Neuronal stem cell (in vitro differentiated cells): ENCODE results near the gene EPHA10.

Source experiments
- DNase-seq: peaks from one replicate; pipeline ENCODE4 v3.0.0-alpha.2; 2013; ENCODE audit warnings: low spot score
- H2AFZ ChIP-seq: one replicate; pipeline ENCODE4 v1.6.1; 2013; ENCODE audit warnings: mild to moderate bottlenecking, low read length, inconsistent platforms
- H2AK5ac ChIP-seq: 2 replicates; pipeline ENCODE4 v1.6.1; 2013; ENCODE audit warnings: low read depth, mild to moderate bottlenecking, inconsistent platforms, low read length, moderate library complexity, mixed read lengths
- H2BK120ac ChIP-seq: 2 replicates; pipeline ENCODE4 v1.6.1; 2013; ENCODE audit warnings: low read depth, mild to moderate bottlenecking, inconsistent platforms, low read length, moderate library complexity, mixed read lengths
- H2BK12ac ChIP-seq: one replicate; pipeline ENCODE4 v1.6.1; 2013; ENCODE audit warnings: low read length, inconsistent platforms
- H2BK15ac ChIP-seq: 2 replicates; pipeline ENCODE4 v1.6.1; 2013; ENCODE audit warnings: mild to moderate bottlenecking, low read length, inconsistent platforms, mixed read lengths
- H2BK5ac ChIP-seq: one replicate; pipeline ENCODE4 v1.6.1; 2013; ENCODE audit warnings: inconsistent platforms, mild to moderate bottlenecking, low read length, moderate library complexity
- H3K14ac ChIP-seq: one replicate; pipeline ENCODE4 v1.6.1; 2013; ENCODE audit warnings: low read length, inconsistent platforms
- H3K18ac ChIP-seq: 2 replicates; pipeline ENCODE4 v1.6.1; 2013; ENCODE audit warnings: low read length, inconsistent platforms
- H3K23ac ChIP-seq: 2 replicates; pipeline ENCODE4 v1.6.1; 2013; ENCODE audit warnings: low read depth, mild to moderate bottlenecking, mixed read lengths, low read length, inconsistent platforms; ENCODE audit not compliant: poor library complexity
- H3K27ac ChIP-seq: replicated peaks from 3 replicates; pipeline ENCODE4 v1.5.1; 2013; ENCODE audit warnings: low read length, inconsistent platforms
- H3K27me3 ChIP-seq, 3 experiments: 2 replicates each; pipeline ENCODE4 v1.6.1; 2013; ENCODE audit warnings: low read length in 3 of 3, mild to moderate bottlenecking in 2 of 3, inconsistent platforms in 1 of 3, low read depth in 1 of 3, mixed read lengths in 1 of 3, moderate library complexity in 1 of 3; ENCODE audit not compliant: control insufficient read depth in 3 of 3, insufficient read depth in 3 of 3
- H3K36me3 ChIP-seq, 2 donors: replicated peaks in 1 of 2; 2 replicates each; pipeline ENCODE4 v1.6.1; 2013; ENCODE audit warnings: low read length in 2 of 2; ENCODE audit not compliant: control insufficient read depth in 2 of 2, insufficient read depth in 2 of 2
- H3K4ac ChIP-seq: 2 replicates; pipeline ENCODE4 v1.6.1; 2013; ENCODE audit warnings: inconsistent platforms, mild to moderate bottlenecking, low read length, moderate library complexity
- H3K4me1 ChIP-seq, 2 donors: 1 replicate in 1 of 2; 2 replicates in 1 of 2; pipeline ENCODE4 v1.6.1; 2013; ENCODE audit warnings: low read length in 2 of 2, low read depth in 1 of 2; ENCODE audit not compliant: control insufficient read depth in 2 of 2, insufficient read depth in 1 of 2
- H3K4me2 ChIP-seq: one replicate; pipeline ENCODE4 v1.6.1; 2013; ENCODE audit warnings: mild to moderate bottlenecking, low read length, inconsistent platforms; ENCODE audit not compliant: insufficient read depth, poor library complexity, severe bottlenecking
- H3K4me3 ChIP-seq, 2 donors: 2 replicates each; pipeline ENCODE4 v1.5.1; 2013; ENCODE audit warnings: low read length in 2 of 2, mild to moderate bottlenecking in 2 of 2, inconsistent platforms in 1 of 2, moderate library complexity in 1 of 2
- H3K79me1 ChIP-seq: one replicate; pipeline ENCODE4 v1.6.1; 2013; ENCODE audit warnings: low read depth, mild to moderate bottlenecking, inconsistent platforms, low read length, moderate library complexity
- H3K9ac ChIP-seq: one replicate; pipeline ENCODE4 v1.6.1; 2013; ENCODE audit warnings: mild to moderate bottlenecking, low read depth, low read length, inconsistent platforms; ENCODE audit not compliant: poor library complexity
- H3K9me3 ChIP-seq, 2 donors: replicated peaks in 1 of 2; 2 replicates each; pipeline versions ENCODE3 to v1.6.1; 2013; ENCODE audit warnings: low read length in 2 of 2, mild to moderate bottlenecking in 2 of 2, inconsistent platforms in 1 of 2, low read depth in 1 of 2, mixed read lengths in 1 of 2, moderate library complexity in 1 of 2; ENCODE audit not compliant: control insufficient read depth in 2 of 2, insufficient read depth in 1 of 2
- H4K8ac ChIP-seq: one replicate; pipeline ENCODE4 v1.6.1; 2013; ENCODE audit warnings: low read depth, mild to moderate bottlenecking, inconsistent platforms, low read length, moderate library complexity
- H4K91ac ChIP-seq: one replicate; pipeline ENCODE4 v1.6.1; 2013; ENCODE audit warnings: low read length, low read depth, mild to moderate bottlenecking, inconsistent platforms; ENCODE audit not compliant: poor library complexity
- WGBS, 2 donors: extraction: QIAGEN DNeasy Blood & Tissue Kit; methylation state at CpG; one replicate each; pipeline ENCODE4 v1.1.7; 2013; ENCODE audit warnings: missing lambda C conversion rate in 2 of 2, mixed read lengths in 1 of 2; ENCODE audit not compliant: insufficient read length in 2 of 2, insufficient replicate concordance in 1 of 2; ENCODE audit errors: extremely low coverage in 2 of 2; 5-methylcytosine and 5-hydroxymethylcytosine counted together

EPHA10 gene

GRCh38 chr1:37767488-37767887 lies 2.6 kb upstream of the EPHA10 start:
- WGBS, 2 donors = no CpG with 5 or more reads among the region's 2 CpGs
- DNase-seq = no peak
- no peak overlapping the region for H3K9ac ChIP-seq

GRCh38 chr1:37765916-37766664 lies 1.2 kb upstream of the EPHA10 start:
- no peak overlapping the region for H3K4me3 ChIP-seq
- no peak overlapping the region for H2BK120ac ChIP-seq
- peaks cover 19 to 86% (median 65%) of the 10 kb centered on the region in 3 experiments for H3K27me3 ChIP-seq
- H3K36me3 ChIP-seq = no peaks in the 10 kb centered on the region
- H3K23ac ChIP-seq = peak overlapping the region; percentile 65
- H3K79me1 ChIP-seq = peaks cover 2% of the 10 kb centered on the region
- no peak overlapping the region for H3K4me2 ChIP-seq
- no peak overlapping the region for H2BK12ac ChIP-seq
- H2BK5ac ChIP-seq = no peak overlapping the region
- H3K9ac ChIP-seq = peak overlapping the region; percentile 30
- peak overlapping the region; percentile 17 for H4K8ac ChIP-seq
- no CpG with 5 or more reads among the region's 27 CpGs for WGBS, 2 donors
- H3K4me1 ChIP-seq = peaks cover 4 to 8% of the 10 kb centered on the region in 2 donors
- H2BK15ac ChIP-seq = no peak overlapping the region
- peak overlapping the region; percentile 78 for H2AFZ ChIP-seq
- H3K9me3 ChIP-seq = peaks cover 0 to 8% of the 10 kb centered on the region in 2 donors
- H3K18ac ChIP-seq = no peak overlapping the region
- no peak overlapping the region for H3K27ac ChIP-seq
- no peak overlapping the region for H3K4ac ChIP-seq
- no peak for DNase-seq
- H3K14ac ChIP-seq = peak overlapping the region; percentile 8
- H2AK5ac ChIP-seq = no peak overlapping the region
- no peak overlapping the region for H4K91ac ChIP-seq

More at GRCh38 chr1:37767488-37767887, 2.6 kb upstream of the EPHA10 start:
- Histone ChIP-seq H3K18ac (no peak overlapping the region), H2BK5ac (no peak overlapping the region), H3K14ac (no peak overlapping the region), H2AFZ (no peak overlapping the region), H3K4me2 (no peak overlapping the region), H3K4ac (no peak overlapping the region), H2BK12ac (no peak overlapping the region), H2AK5ac (no peak overlapping the region), H4K91ac (no peak overlapping the region), H3K4me1 (peaks cover 4 to 8% of the 10 kb centered on the region in 2 donors), H3K4me3 (no peak overlapping the region), H4K8ac (no peak overlapping the region), H2BK15ac (no peak overlapping the region), H3K27me3 (peaks cover 19 to 73% (median 53%) of the 10 kb centered on the region in 3 experiments), H3K9me3 (peaks cover 0 to 8% of the 10 kb centered on the region in 2 donors), H2BK120ac (no peak overlapping the region), H3K23ac (no peak overlapping the region), H3K27ac (no peak overlapping the region), H3K79me1 (peaks cover 2% of the 10 kb centered on the region), H3K36me3 (no peaks in the 10 kb centered on the region)

GRCh38 chr1:37764414-37764825 lies 500 bp downstream of the EPHA10 start:
- peak; percentile 82 for DNase-seq
- no peak overlapping the region for H3K9ac ChIP-seq
- no peaks in the 10 kb centered on the region for H3K36me3 ChIP-seq
- no peak overlapping the region for H3K27ac ChIP-seq
- no peak overlapping the region for H2BK120ac ChIP-seq
- H2AFZ ChIP-seq = no peak overlapping the region
- H4K8ac ChIP-seq = no peak overlapping the region
- no peak overlapping the region for H2BK5ac ChIP-seq
- H4K91ac ChIP-seq = no peak overlapping the region
- H3K9me3 ChIP-seq = peaks cover 0 to 8% of the 10 kb centered on the region in 2 donors
- peaks cover 2% of the 10 kb centered on the region for H3K79me1 ChIP-seq
- H3K4ac ChIP-seq = no peak overlapping the region
- no peak overlapping the region for H2AK5ac ChIP-seq
- H3K4me3 ChIP-seq = no peak overlapping the region
- H3K23ac ChIP-seq = peak overlapping the region; percentile 39
- WGBS, 2 donors = no CpG with 5 or more reads among the region's 29 CpGs
- H3K4me2 ChIP-seq = no peak overlapping the region
- H3K4me1 ChIP-seq = peaks cover 4 to 8% of the 10 kb centered on the region in 2 donors
- no peak overlapping the region for H3K14ac ChIP-seq
- H3K18ac ChIP-seq = no peak overlapping the region
- no peak overlapping the region for H2BK15ac ChIP-seq
- H2BK12ac ChIP-seq = no peak overlapping the region
- peaks cover 16 to 91% (median 70%) of the 10 kb centered on the region in 3 experiments for H3K27me3 ChIP-seq

GRCh38 chr1:37763791-37764413 lies 1.0 kb downstream of the EPHA10 start:
- no CpG with 5 or more reads among the region's 25 CpGs for WGBS, 2 donors
- H3K79me1 ChIP-seq = peaks cover 2% of the 10 kb centered on the region
- no peak overlapping the region for H3K18ac ChIP-seq
- no peak overlapping the region for H3K14ac ChIP-seq
- H2AK5ac ChIP-seq = no peak overlapping the region
- H3K27ac ChIP-seq = no peak overlapping the region
- H2BK12ac ChIP-seq = no peak overlapping the region
- H2AFZ ChIP-seq = no peak overlapping the region
- H4K8ac ChIP-seq = no peak overlapping the region
- peaks cover 16 to 94% (median 75%) of the 10 kb centered on the region in 3 experiments for H3K27me3 ChIP-seq
- no peak overlapping the region for H2BK120ac ChIP-seq
- no peak overlapping the region for H3K4ac ChIP-seq
- H3K9ac ChIP-seq = peak overlapping the region; percentile 1
- no peak overlapping the region for H4K91ac ChIP-seq
- H2BK15ac ChIP-seq = no peak overlapping the region
- no peak for DNase-seq
- no peak overlapping the region for H2BK5ac ChIP-seq
- H3K9me3 ChIP-seq = peaks cover 0 to 8% of the 10 kb centered on the region in 2 donors
- H3K4me3 ChIP-seq = no peak overlapping the region
- H3K4me2 ChIP-seq = no peak overlapping the region
- H3K4me1 ChIP-seq = peaks cover 4 to 8% of the 10 kb centered on the region in 2 donors
- peak overlapping the region; percentile 39 for H3K23ac ChIP-seq
- H3K36me3 ChIP-seq = no peaks in the 10 kb centered on the region
